Glutamatergic neuron (in vitro differentiated cells): ENCODE data around the gene TRAF2. TPM values are rescaled to one million over a fixed set of nuclear protein-coding genes. Genes with fewer than 3 reads are reported as not detected.

Experiments
- DNase-seq: peaks from one replicate; pipeline ENCODE4 v3.0.0; 2022
- H3K27ac Mint-ChIP-seq: one replicate; pipeline ENCODE4 v1.8.0; 2020; ENCODE audit warnings: mild to moderate bottlenecking, mixed read lengths, inconsistent platforms; ENCODE audit not compliant: unreplicated experiment
- H3K27me3 Mint-ChIP-seq: one replicate; pipeline ENCODE4 v1.8.0; 2020; ENCODE audit warnings: mild to moderate bottlenecking, moderate library complexity, mixed read lengths, inconsistent platforms; ENCODE audit not compliant: unreplicated experiment
- H3K36me3 Mint-ChIP-seq: one replicate; pipeline ENCODE4 v1.8.0; 2020; ENCODE audit warnings: mild to moderate bottlenecking, mixed read lengths, inconsistent platforms; ENCODE audit not compliant: unreplicated experiment
- H3K4me1 Mint-ChIP-seq: one replicate; pipeline ENCODE4 v1.8.0; 2020; ENCODE audit warnings: mild to moderate bottlenecking, low read depth, mixed read lengths, inconsistent platforms; ENCODE audit not compliant: unreplicated experiment
- H3K4me3 Mint-ChIP-seq: one replicate; pipeline ENCODE4 v1.8.0; 2020; ENCODE audit warnings: mild to moderate bottlenecking, mixed read lengths, inconsistent platforms; ENCODE audit not compliant: unreplicated experiment
- H3K9me3 Mint-ChIP-seq: one replicate; pipeline ENCODE4 v1.8.0; 2020; ENCODE audit warnings: mild to moderate bottlenecking, moderate library complexity, mixed read lengths, inconsistent platforms; ENCODE audit not compliant: unreplicated experiment
- total RNA-seq: library from RNA; stranded (reverse); fragmentation: NEBNext Ultra II Directional; extraction: Animal tissue kit (Norgen Biotek cat#: 25700); gene quantifications from one replicate; pipeline ENCODE4 v1.2.1, GENCODE V29; 2021; ENCODE audit not compliant: unreplicated experiment
- TF ChIP-seq, protein P1 (sequence below): fragments of 200-600 bp; sonication (generic); IDR thresholded peaks from one replicate; pipeline ENCODE4 v1.5.0; 2021; ENCODE audit not compliant: partially characterized antibody, unreplicated experiment

TRAF2 gene
- total RNA-seq, 1 donor from 2014 or later: 27.3 TPM

- no peak for DNase-seq
- peaks cover 5% of the 10 kb centered on the region for H3K9me3 Mint-ChIP-seq
- no peaks in the 10 kb centered on the region for H3K36me3 Mint-ChIP-seq
- H3K4me3 Mint-ChIP-seq: no peak overlapping the region
- TF ChIP-seq, protein P1, sequence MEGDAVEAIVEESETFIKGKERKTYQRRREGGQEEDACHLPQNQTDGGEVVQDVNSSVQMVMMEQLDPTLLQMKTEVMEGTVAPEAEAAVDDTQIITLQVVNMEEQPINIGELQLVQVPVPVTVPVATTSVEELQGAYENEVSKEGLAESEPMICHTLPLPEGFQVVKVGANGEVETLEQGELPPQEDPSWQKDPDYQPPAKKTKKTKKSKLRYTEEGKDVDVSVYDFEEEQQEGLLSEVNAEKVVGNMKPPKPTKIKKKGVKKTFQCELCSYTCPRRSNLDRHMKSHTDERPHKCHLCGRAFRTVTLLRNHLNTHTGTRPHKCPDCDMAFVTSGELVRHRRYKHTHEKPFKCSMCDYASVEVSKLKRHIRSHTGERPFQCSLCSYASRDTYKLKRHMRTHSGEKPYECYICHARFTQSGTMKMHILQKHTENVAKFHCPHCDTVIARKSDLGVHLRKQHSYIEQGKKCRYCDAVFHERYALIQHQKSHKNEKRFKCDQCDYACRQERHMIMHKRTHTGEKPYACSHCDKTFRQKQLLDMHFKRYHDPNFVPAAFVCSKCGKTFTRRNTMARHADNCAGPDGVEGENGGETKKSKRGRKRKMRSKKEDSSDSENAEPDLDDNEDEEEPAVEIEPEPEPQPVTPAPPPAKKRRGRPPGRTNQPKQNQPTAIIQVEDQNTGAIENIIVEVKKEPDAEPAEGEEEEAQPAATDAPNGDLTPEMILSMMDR: no peak
- H3K4me1 Mint-ChIP-seq: peaks cover 12% of the 10 kb centered on the region
- H3K27me3 Mint-ChIP-seq: peaks cover 2% of the 10 kb centered on the region
- H3K27ac Mint-ChIP-seq: no peak overlapping the region
These were observed 31.6 kb downstream of the TRAF2 start for GRCh38 chr9:136917902-136918301.

GRCh38 chr9:136920069-136920468, 33.8 kb downstream of the TRAF2 start:
- Mint-ChIP-seq H3K9me3 (peaks cover 8% of the 10 kb centered on the region), H3K27me3 (peaks cover 2% of the 10 kb centered on the region), H3K4me1 (peaks cover 12% of the 10 kb centered on the region), H3K36me3 (no peaks in the 10 kb centered on the region), H3K4me3 (no peak overlapping the region), H3K27ac (no peak overlapping the region)
- no peak for DNase-seq
- TF ChIP-seq, protein P1: no peak

GRCh38 chr9:136920734-136921231, 34.5 kb downstream of the TRAF2 start:
- no peak for DNase-seq
- TF ChIP-seq, protein P1: no peak
- Mint-ChIP-seq H3K4me3 (no peak overlapping the region), H3K36me3 (no peaks in the 10 kb centered on the region), H3K4me1 (peaks cover 5% of the 10 kb centered on the region), H3K9me3 (peaks cover 8% of the 10 kb centered on the region), H3K27me3 (peaks cover 4% of the 10 kb centered on the region), H3K27ac (no peak overlapping the region)

DNA sequence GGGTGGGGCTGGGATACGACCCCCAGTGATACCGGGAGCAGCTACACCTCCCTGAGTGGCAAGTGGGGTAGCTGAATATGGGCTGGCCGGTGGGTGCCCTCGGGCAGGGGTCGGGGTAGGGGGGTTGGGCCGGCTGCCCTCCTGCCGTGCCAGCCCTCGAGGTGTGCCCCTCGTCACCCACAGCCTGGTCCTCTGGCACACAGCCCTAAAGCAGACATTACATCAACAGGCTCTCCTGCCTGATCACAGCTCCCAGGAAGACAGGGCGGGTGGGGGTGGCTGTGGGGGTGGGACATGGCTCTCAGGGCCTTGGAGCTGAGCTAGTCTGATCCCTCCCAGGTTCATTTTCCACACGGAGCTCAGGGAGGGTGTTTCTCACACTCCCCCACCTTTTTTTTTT, 35.0 kb downstream of the TRAF2 start:
- peaks cover 1% of the 10 kb centered on the region for H3K4me1 Mint-ChIP-seq
- no peak overlapping the region for H3K4me3 Mint-ChIP-seq
- H3K36me3 Mint-ChIP-seq: no peaks in the 10 kb centered on the region
- no peak for DNase-seq
- TF ChIP-seq, protein P1: no peak
- H3K27ac Mint-ChIP-seq: no peak overlapping the region
- peaks cover 4% of the 10 kb centered on the region for H3K27me3 Mint-ChIP-seq
- H3K9me3 Mint-ChIP-seq: peaks cover 6% of the 10 kb centered on the region

GRCh38 chr9:136921718-136922117, 35.4 kb downstream of the TRAF2 start:
- no peak for DNase-seq
- peak overlapping the region; percentile 33 for H3K27ac Mint-ChIP-seq
- H3K4me1 Mint-ChIP-seq: peaks cover 1% of the 10 kb centered on the region
- peaks cover 4% of the 10 kb centered on the region for H3K27me3 Mint-ChIP-seq
- H3K9me3 Mint-ChIP-seq: peaks cover 6% of the 10 kb centered on the region
- no peak overlapping the region for H3K4me3 Mint-ChIP-seq
- TF ChIP-seq, protein P1: no peak
- H3K36me3 Mint-ChIP-seq: no peaks in the 10 kb centered on the region
